GM19328 (cell line): ENCODE results near the gene OGFOD3.
"Not testable (repeated sequence)": the region's sequence is repeated elsewhere in the genome, so short reads cannot be mapped to it uniquely, and the experiment has no call there.

Source experiments
- ATAC-seq: cut with Tn5 transposase; IDR thresholded peaks from one replicate; pipeline ENCODE4 v1.9.1; 2021; ENCODE audit warnings: mild to moderate bottlenecking, moderate library complexity; ENCODE audit not compliant: unreplicated experiment

The OGFOD3 gene

GRCh38 chr17:82358465-82359350 is 59.7 kb downstream of the OGFOD3 start, which contains the start of gene TEX19:
TEX19 (plus strand) TSS chr17:82359247; CDS start chr17:82362151, 2,904 bp downstream.
- ATAC-seq, result no peak

- ATAC-seq, result no peak
These were observed 61.0 kb downstream of the OGFOD3 start for GRCh38 chr17:82357394-82357793.

- no peak for ATAC-seq
These were observed 61.5 kb downstream of the OGFOD3 start for GRCh38 chr17:82356845-82357355.

- ATAC-seq, result no peak
These were observed 62.5 kb downstream of the OGFOD3 start for GRCh38 chr17:82355770-82356427.

GRCh38 chr17:82354804-82355308 is 63.5 kb downstream of the OGFOD3 start:
- ATAC-seq, result no peak

- no peak for ATAC-seq
These were observed 64.9 kb downstream of the OGFOD3 start for GRCh38 chr17:82353484-82353883.

- ATAC-seq, result no peak
These were observed 66.5 kb downstream of the OGFOD3 start for GRCh38 chr17:82351713-82352488.

- no peak for ATAC-seq
These were observed 67.1 kb downstream of the OGFOD3 start for GRCh38 chr17:82351254-82351712.

- no peak for ATAC-seq
These were observed 68.0 kb downstream of the OGFOD3 start for GRCh38 chr17:82350182-82351030.

GRCh38 chr17:82349287-82349701 is 69.1 kb downstream of the OGFOD3 start:
- ATAC-seq, result no peak

GRCh38 chr17:82348866-82349265 is 69.5 kb downstream of the OGFOD3 start:
- no peak for ATAC-seq

- no peak for ATAC-seq
These were observed 70.0 kb downstream of the OGFOD3 start for GRCh38 chr17:82348434-82348833.

GRCh38 chr17:82347994-82348393 is 70.4 kb downstream of the OGFOD3 start:
- ATAC-seq, result not testable (repeated sequence)

- no peak for ATAC-seq
These were observed 71.8 kb downstream of the OGFOD3 start for GRCh38 chr17:82346342-82347300.

- no peak for ATAC-seq
These were observed 73.0 kb downstream of the OGFOD3 start for GRCh38 chr17:82345151-82345976.

- ATAC-seq, result no peak
These were observed 74.0 kb downstream of the OGFOD3 start for GRCh38 chr17:82344175-82344907.

GRCh38 chr17:82343560-82343959 is 74.8 kb downstream of the OGFOD3 start:
- ATAC-seq, result no peak
